HG03066 (cell line): ENCODE measurements around the gene ATXN1.
"Not testable (repeated sequence)": the region's sequence is repeated elsewhere in the genome, so short reads cannot be mapped to it uniquely, and the experiment has no call there.

Experiments used
- ATAC-seq: cut with Tn5 transposase; IDR thresholded peaks from one replicate; pipeline ENCODE4 v1.9.1; 2021; ENCODE audit warnings: low read depth; ENCODE audit not compliant: unreplicated experiment

The ATXN1 gene

DNA sequence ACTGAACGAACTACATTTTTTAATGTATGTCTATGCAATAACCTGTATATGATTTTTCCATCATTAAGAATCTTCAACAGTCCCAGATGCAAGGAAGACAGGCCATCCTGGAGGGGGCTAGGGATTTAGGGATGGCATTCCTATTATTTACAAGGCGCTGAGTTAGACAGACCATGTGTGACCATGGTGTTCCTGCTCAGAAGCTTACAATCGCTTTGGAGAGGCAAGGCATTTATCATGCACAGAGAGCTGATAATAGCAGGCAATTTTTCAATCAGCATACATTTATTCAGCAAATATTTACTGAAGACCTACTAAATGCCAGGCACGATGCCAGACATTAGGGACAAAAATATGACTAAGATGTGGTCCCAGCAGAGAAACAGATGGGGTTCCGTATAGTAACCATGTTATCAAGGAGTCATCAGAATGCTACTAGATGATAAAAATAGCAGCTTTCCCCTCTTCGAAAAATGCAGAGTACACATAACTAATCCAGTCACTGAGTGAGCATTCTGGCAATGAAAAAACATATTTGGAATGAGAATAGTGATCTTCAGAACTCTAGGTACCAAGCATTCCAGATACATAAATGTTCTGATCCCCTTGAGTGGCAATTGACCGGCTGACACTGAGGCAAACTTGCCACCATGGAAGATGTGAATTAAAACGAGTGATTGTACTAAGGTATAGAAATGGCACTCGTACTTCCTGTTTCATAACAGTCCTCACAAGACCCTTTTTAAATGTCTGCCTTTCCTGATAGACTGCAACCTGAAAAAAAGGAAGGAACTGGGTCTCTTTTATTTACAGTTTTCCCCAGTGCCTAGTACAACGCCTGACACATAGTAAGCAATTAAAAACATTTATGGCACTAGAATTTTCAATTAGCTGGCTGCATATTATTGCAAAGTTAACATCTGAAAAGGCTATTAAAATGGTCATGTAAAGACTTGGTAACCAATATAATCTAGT, 135.7 kb downstream of the ATXN1 start:
- ATAC-seq, result no peak

DNA sequence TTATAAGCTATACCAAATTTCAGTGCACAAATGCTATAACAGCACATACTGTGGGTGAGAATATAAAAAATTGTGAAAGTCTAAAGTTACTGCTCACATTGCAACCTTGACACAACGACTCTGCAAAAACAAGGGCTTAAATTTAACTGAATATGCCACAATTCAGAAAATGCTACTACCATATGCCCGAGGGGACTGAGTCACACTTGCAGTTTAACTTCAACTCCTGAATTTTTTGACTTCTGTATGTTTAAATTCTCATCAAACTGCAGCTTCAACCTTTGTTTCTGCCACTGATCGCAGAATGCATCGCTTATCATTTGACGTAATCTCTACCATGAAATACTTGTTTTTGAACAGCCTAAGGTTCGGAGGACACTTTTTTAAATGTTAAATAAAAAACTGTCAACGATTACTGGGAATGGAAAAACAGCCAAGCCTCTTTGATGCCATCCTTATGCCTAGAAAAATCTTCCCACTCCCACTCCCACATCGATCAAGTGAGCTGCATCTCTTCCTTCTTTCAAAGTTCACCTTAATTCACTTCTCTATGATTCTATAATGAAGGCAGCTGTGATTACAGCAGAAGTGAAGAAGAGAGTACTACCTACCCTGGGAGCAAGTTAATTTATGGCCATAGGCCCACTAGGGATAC, 136.5 kb downstream of the ATXN1 start:
- ATAC-seq, result no peak

DNA sequence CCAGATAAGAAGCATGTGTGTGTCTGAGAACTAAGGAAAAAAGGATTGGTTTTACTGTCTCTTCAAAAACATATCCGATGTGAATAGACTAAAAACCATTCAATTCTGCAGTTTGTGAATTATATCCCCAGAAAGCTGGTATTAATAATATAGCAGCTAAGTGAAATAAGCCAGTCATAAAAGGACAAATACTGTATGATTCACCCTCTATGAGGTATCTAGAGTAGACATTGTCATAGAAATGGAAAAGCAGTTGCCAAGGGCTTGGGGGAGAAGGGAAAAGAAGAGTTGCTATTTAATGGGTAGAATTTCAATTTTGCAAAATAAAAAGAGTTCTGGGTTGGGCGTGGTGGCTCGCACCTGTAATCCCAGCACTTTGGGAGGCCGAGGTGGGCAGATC, 137.5 kb downstream of the ATXN1 start:
- ATAC-seq, result no peak

DNA sequence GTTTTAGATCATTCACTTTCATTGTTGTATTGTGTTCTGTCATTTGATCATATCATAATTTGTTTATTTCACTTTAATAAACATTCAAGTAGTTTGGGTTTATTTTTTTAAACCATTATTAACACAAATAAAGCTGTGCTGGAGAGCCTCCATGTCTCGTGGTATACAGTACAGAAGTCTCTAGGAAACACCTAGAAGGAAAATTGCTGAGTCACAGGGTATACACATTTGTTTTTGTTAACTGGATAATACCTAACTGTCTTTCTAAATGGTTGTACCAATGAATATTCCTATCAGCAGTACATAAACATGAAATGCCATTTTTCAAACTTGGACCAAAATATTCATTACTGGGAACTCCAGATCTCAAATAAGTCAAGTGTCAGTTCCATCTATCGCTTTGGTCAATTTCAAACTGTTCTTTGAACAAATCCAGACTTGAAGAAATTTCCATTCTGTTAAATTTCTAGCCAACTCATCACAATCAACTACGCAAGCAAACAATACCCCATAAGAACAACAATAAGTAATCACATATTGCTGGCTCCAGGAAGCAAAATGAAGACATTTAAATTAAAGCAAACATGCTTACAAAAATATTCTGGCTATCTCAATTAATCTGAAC, 138.1 kb downstream of the ATXN1 start:
- no peak for ATAC-seq

DNA sequence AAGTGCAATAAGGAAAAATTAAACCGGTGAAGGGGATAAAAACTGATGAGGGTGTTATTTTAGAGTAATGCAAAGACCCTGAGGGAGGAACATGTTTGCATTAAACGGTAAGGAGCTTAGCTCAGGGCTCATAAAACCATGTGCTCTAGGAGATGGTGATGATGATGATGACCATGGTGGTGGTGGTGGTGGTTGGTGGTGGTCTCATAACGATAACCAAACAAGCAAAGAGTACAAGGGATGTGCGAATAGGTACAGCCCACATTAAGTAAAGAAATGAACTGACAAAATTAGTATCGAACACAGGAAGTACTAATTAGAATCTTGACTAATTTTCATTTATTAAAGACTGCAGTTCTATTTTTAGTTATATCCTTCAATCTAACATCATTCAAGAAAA, 139.1 kb downstream of the ATXN1 start:
- ATAC-seq, result no peak

DNA sequence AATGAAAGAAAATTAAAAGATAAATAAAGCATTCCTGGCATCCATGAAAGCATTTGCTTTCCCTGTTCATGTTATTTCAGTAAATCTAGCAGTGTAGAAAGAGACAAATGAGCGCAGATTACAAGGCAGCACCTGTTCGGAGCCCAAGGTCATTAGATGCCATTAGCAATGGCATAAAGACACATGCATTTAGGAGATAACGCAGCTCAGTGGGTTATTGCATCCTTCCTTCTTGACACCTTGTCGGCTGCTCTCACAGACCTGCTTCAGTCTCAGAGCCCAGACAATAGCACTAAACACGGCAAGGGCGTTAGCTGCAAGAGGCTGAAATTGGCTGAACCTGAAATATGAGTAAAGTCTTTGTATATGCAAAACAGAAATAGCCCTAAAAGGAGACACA, 140.3 kb downstream of the ATXN1 start:
- ATAC-seq, result no peak

DNA sequence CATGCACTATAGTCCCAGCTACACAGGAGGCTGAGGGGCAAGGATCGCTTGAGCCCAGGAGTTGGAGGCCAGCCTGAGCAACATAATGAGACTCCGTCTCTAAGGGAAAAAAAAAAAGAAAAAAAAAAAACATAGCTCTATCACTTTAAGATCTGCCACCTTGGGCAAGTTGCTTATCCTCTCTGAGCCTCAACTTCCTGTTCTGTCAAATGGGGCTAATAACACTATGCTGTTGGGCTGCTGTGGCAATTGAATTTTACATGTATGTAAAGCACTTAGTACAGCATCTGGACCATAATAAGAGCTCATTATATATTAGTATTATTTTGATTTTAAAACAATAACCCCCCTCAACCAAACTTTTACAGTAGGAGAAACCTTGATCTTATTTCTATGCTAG, 141.5 kb downstream of the ATXN1 start:
- ATAC-seq, result no peak

DNA sequence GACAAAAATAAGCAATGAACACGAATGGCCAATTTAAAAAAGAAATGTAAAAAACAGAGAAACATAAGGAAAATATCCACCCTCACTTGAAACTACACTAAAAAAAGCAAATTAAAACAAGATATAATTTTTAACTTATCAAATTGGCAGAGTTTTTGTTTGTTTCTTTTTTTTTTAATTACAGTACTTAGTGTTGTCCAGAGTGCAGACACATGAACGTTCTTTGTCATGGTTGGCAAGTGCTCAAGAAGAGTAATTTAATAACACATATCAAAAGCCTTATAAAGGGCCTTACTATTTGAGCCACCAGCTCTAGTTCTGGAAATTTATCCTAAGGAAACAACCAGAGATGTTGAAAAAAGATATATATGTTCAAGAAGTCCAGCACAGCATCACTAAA, 142.3 kb downstream of the ATXN1 start:
- no peak for ATAC-seq

DNA sequence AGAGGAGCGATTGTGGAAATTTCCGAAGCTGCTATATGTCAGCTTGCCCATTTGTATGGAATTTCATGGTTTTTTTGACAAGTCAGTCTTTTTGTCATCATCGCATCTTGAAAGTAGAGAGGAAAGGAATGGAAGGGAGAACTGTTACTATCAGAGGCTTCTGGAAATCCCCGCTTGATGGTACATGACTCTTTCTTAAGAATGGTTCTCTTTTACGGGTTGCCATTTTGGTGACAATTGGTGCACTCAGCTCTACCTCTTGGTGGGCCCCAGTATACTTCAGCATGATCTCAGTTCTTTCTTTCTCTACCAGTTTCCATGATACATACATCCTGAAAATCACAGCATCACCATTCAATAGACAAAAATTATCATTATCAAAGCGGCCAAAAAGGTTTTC, 146.0 kb downstream of the ATXN1 start:
- not testable (repeated sequence) for ATAC-seq

DNA sequence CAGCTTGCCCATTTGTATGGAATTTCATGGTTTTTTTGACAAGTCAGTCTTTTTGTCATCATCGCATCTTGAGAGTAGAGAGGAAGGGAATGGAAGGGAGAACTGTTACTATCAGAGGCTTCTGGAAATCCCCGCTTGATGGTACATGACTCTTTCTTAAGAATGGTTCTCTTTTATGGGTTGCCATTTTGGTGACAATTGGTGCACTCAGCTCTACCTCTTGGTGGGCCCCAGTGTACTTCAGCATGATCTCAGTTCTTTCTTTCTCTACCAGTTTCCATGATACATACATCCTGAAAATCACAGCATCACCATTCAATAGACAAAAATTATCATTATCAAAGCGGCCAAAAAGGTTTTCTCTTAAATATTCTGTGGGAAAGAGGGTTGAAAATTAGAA, 147.1 kb downstream of the ATXN1 start:
- ATAC-seq, result not testable (repeated sequence)

DNA sequence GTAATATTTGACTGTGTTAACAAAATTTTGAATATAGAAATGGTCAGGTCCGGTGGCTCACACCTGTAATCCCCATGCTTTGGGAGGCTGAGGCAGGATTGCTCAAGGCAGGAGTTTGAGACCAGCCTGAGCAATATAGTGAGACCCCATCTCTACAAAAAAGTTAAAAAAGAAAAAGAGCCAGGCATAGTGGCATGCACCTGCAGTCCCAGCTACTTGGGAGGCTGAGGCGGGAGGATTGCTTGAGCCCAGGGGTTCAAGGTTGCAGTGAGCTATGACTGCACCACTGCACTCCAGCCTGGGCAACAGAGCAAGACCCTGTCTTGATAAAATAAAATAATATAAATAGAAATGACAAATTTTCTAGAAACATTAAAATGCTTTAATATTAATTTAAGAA, 147.8 kb downstream of the ATXN1 start:
- not testable (repeated sequence) for ATAC-seq

DNA sequence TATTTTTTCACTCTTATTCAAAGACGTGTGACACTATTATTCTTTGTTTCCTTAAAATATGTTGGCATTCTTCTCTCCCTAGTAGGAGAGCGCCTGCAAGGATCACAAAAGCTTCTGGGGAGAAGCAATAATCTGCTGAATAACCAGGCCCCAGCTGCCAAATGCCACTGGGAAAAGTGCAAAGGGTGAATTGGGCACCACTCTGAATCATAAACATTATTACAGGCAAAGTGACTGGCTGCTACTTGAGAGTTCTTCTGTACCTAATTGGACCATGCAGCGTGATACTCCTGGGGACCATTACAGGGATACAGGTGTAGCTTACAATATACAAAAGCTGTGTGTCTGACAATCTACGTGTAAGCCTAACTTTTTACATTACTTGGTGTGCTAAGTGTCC, 152.8 kb downstream of the ATXN1 start:
- no peak for ATAC-seq

DNA sequence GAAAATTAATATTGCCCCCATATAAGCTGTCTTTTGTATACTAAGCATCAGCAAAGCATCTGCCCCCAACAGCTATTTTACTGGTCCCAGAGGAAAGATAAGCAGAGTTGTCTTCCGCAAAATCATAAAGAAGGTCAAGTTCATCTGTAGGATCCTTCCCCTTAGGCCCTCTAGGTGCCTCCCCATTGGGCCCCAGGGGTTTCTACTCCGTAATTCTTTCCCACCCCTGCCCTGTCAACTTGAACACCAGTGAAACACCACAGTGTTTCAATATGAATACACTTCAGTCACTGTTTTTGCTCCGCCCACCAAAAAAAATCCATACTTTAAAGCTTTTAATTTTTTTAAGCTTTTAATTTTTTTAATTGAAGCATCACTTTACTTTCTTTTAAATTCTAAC, 159.2 kb downstream of the ATXN1 start:
- ATAC-seq, result peak; percentile 82

DNA sequence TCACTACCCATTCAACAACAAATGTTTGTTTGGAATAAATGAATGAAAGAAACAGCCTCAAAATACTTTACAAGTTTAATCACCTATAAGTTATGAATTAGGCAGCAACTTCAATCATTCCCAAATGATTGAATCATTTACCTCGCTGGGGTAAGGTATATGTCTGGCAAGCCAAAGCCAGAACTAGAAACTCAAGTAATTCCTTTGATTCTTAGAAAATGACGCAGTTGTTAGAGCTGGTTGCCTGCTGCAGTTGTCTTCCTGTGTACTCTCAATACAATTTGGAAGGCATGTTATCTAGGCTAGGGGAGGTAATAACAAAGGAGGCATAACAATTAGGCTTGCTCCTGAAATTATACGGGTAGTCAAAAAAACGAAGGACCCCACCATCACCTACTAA, 160.6 kb downstream of the ATXN1 start:
- no peak for ATAC-seq

DNA sequence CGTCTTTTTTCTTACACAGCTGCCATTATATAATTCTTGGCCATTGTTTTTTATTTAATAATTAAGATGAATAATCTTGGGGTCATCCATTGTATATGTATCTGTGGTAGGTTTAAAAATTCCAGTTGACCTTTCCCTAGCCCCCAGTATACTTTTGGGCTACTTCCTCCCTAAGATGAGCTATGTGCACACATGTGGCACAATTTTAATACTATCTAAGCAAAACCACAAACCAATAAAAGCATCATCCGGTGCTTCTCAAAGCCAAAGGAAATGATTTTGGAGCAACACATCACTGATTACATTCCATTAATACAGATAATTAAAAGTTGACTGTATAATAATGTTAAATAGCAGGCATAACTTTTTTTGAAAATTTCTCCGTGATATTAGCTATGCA, 161.2 kb downstream of the ATXN1 start:
- ATAC-seq, result no peak

DNA sequence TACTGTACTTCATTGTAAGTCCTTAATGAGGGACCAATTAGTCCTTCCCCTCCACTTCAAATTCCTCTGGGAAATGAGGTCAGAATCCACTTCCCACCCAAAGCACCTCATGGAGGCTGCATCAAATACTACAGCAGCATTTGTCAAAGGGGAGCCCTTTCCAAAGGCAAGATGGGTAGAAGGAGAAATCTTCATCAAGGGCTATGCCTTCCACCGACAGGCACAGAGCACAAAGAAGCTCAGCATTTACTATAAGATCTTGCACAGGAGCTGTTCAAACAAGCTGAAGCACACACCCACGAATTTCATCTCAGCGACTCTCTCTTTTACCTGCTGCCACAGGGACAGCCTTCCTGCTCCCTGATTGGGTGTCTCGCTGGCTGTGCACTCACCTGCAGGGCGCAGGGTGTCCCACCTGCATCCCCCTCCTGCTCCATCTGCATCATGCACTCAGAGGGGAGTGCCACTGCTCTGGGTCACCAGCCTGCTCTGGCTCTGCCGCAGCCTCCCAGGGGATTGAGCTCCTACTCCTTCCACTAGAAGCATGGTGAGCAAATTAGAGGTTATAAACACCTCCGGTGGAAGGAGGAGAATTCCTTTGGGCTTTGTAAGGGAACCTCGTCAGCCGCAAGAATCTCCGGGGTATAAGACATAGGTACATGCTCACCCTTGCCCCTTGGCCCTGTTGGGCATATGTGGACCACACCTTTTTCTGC, 164.5 kb downstream of the ATXN1 start:
- no peak for ATAC-seq

DNA sequence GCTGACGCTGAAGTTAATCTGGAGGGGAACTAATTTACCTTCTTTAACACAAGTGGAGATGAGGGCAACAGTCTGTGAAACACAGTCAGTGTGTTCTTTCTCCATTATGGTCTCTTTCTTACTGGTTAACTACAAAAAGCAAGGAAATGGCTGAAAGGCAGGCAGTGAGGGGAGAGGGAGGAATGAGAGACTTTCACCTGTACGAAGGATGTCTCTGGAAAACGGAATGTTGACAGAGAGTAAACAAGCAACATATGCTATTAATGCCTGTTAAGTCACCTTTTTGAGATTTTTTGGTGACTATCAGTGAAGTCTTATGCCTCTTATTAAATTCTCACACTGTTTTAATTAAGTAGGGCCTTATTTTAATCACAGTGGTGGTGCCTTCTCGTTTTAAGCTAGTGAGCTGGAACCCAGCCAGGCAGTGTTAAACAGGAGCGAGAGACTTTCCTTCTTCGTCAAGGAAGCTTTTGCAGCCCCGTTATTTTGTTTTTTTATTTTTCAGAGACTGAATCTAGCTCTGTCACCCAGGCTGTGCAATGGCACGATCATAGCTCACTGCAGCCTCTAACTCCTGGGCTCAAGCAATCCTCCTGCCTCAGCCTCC, 165.6 kb downstream of the ATXN1 start:
- no peak for ATAC-seq

DNA sequence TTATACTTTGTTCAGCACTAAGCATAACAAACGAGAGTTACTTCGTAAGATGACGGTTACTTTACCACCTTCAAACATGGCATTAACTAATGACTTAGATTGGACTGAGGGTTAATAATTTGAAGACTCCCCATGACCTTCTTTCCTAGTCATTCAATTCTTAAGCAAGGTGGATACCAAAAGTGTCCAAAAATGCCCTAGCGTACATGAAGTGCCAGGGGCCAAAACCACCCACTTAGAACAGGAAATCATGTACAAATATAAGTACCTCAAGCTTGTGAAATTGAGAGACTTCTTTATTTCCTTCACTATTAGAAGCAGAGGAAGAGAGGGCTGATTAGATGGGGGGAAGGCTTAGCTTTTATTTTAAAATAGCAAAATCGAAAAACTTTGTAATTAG, 166.4 kb downstream of the ATXN1 start:
- ATAC-seq, result no peak

DNA sequence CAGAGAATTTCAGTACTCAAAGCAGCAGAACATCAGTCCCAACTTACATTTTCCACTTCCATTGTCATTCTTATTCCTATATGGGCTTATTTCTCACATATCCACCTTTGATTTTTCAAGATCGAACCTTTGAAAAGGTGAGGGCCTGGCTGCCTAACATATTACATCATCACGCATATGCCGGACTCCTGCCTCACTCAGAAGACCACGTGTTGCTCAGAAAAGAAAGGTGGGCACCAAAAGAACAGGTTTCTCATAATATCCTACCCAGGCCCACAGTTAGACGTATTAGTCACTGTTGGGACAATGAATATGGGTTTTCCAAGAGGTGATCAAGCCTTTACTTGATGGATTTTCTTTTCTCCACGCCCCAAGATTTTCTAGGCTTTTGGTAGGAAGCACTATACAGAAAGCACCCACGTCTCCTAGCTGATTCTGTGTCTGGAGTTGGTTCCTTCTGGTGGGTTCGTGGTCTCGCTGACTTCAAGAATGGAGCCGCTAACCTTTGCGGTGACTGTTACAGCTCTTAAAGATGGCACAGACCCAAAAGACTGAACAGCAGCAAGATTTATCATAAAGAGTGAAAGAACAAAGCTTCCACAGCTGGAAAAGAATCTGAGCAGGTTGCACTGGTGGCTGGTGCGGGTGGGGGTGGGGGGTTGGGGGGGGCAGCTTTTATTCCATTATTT, 168.9 kb downstream of the ATXN1 start:
- no peak for ATAC-seq
